Measurements from ENCODE around the gene GFPT1. TPM values are rescaled to one million over a fixed set of nuclear protein-coding genes. Genes with fewer than 3 reads are reported as not detected.
A peak's percentile ranks its signal among the peaks of the same experiment; 100 is the strongest.

GFPT1 gene
- total and polyA plus RNA-seq, 7 experiments from 2014 or later, result 8.4 to 29.8 (median 15.6) TPM

GRCh38 chr2:69322631-69323030, 64.4 kb downstream of the GFPT1 start:
- ATAC-seq, result no peak
- POLR2A ChIA-PET, result no interaction called here
- no peak overlapping the region for H3K4me3 ChIP-seq (ENCODE audit: low read length)
- no peak overlapping the region for H3K27ac Mint-ChIP-seq
- H3K27me3 ChIP-seq (ENCODE audit: control insufficient read depth in 2 of 2, insufficient read depth in 2 of 2, low read length in 2 of 2), result no peaks in the 10 kb centered on the region
- peaks cover 0 to 77% (median 61%) of the 10 kb centered on the region in 5 donors for H3K36me3 Mint-ChIP-seq
- no peaks in the 10 kb centered on the region for H3K27me3 Mint-ChIP-seq
- no peak for DNase-seq
- H3K36me3 ChIP-seq (ENCODE audit: control insufficient read depth in 2 of 3, insufficient read depth in 3 of 3, low read length in 3 of 3), result peaks cover 9 to 18% (median 9%) of the 10 kb centered on the region in 3 experiments
- peaks cover 0 to 7% (median 2%) of the 10 kb centered on the region in 11 donors for H3K9me3 Mint-ChIP-seq
- H3K4me1 Mint-ChIP-seq, result no peaks in the 10 kb centered on the region
- CTCF ChIA-PET, result no interaction called here
- H3K4me3 Mint-ChIP-seq, result no peak overlapping the region
- H3K4me1 ChIP-seq (ENCODE audit: control insufficient read depth in 2 of 2, insufficient read depth in 2 of 2, low read length in 2 of 2), result no peaks in the 10 kb centered on the region
- no peak overlapping the region for H3K27ac ChIP-seq (ENCODE audit: low read depth, low read length)
- H3K9me3 ChIP-seq (ENCODE audit: control insufficient read depth in 2 of 3, low read length in 3 of 3), result no peaks in the 10 kb centered on the region
- intact Hi-C loops (cut with micrococcal nuclease), result no loop called here

DNA sequence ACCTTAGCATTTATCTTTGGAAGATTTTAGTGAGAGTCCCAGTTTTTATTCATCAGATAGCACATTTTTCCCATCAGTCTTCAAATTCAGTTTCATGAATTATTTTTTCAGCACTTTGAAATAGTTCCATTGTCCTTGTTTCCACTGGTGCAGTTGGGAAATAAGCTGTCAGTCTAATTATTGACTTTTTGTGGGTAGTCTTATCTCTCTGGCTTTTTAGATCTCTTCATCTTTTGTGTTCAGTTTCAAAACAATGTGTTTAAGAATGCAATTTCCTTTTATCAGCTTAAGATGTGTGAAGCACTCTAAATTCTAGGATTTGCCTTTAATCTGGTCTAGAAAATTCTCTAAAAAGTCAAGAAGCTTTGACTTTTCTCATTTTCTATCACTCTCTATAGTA, 70.5 kb downstream of the GFPT1 start:
- no peaks in the 10 kb centered on the region for H3K27me3 ChIP-seq (ENCODE audit: control insufficient read depth in 2 of 2, insufficient read depth in 2 of 2, low read length in 2 of 2)
- H3K27ac ChIP-seq (ENCODE audit: low read depth, low read length), result no peak overlapping the region
- no peaks in the 10 kb centered on the region for H3K4me1 ChIP-seq (ENCODE audit: control insufficient read depth in 2 of 2, insufficient read depth in 2 of 2, low read length in 2 of 2)
- intact Hi-C loops (cut with micrococcal nuclease), result no loop called here
- Mint-ChIP-seq H3K4me1 (no peaks in the 10 kb centered on the region), H3K27ac (no peak overlapping the region), H3K4me3 (no peak overlapping the region), H3K27me3 (peaks cover 0 to 2% (median 0%) of the 10 kb centered on the region in 5 donors), H3K9me3 (peaks cover 5 to 35% (median 14%) of the 10 kb centered on the region in 11 donors), H3K36me3 (peaks cover 0 to 54% (median 44%) of the 10 kb centered on the region in 5 donors)
- ChIA-PET POLR2A (interaction anchor here (0.7 kb wide), 1 partner anchor 722 kb away, joined by 3 read pairs; no protein-coding TSS in a partner anchor), CTCF (no interaction called here)
- no peaks in the 10 kb centered on the region for H3K9me3 ChIP-seq (ENCODE audit: control insufficient read depth in 2 of 3, low read length in 3 of 3)
- H3K4me3 ChIP-seq (ENCODE audit: low read length), result no peak overlapping the region
- DNase-seq (no peak), ATAC-seq (no peak)
- H3K36me3 ChIP-seq (ENCODE audit: control insufficient read depth in 2 of 3, insufficient read depth in 3 of 3, low read length in 3 of 3), result no peaks in the 10 kb centered on the region

GRCh38 chr2:69315160-69315761, 71.8 kb downstream of the GFPT1 start:
- DNase-seq (no peak), ATAC-seq (no peak)
- Mint-ChIP-seq H3K4me3 (no peak overlapping the region), H3K27me3 (peaks cover 0 to 2% (median 0%) of the 10 kb centered on the region in 5 donors), H3K36me3 (peaks cover 0 to 46% (median 33%) of the 10 kb centered on the region in 5 donors), H3K4me1 (no peaks in the 10 kb centered on the region), H3K27ac (no peak overlapping the region), H3K9me3 (peaks cover 5 to 35% (median 14%) of the 10 kb centered on the region in 11 donors)
- Histone ChIP-seq H3K36me3 (ENCODE audit: control insufficient read depth in 2 of 3, insufficient read depth in 3 of 3, low read length in 3 of 3) (no peaks in the 10 kb centered on the region), H3K27ac (ENCODE audit: low read depth, low read length) (no peak overlapping the region), H3K4me1 (ENCODE audit: control insufficient read depth in 2 of 2, insufficient read depth in 2 of 2, low read length in 2 of 2) (no peaks in the 10 kb centered on the region), H3K4me3 (ENCODE audit: low read length) (no peak overlapping the region), H3K9me3 (ENCODE audit: control insufficient read depth in 2 of 3, low read length in 3 of 3) (no peaks in the 10 kb centered on the region), H3K27me3 (ENCODE audit: control insufficient read depth in 2 of 2, insufficient read depth in 2 of 2, low read length in 2 of 2) (no peaks in the 10 kb centered on the region)
- ChIA-PET POLR2A (no interaction called here), CTCF (no interaction called here)
- intact Hi-C loops (cut with micrococcal nuclease), result no loop called here

GRCh38 chr2:69311024-69311416, 76.0 kb downstream of the GFPT1 start:
- ATAC-seq (no peak), DNase-seq (no peak)
- intact Hi-C loops (cut with micrococcal nuclease), result no loop called here
- Histone ChIP-seq H3K36me3 (ENCODE audit: control insufficient read depth in 2 of 3, insufficient read depth in 3 of 3, low read length in 3 of 3) (no peaks in the 10 kb centered on the region), H3K27ac (ENCODE audit: low read depth, low read length) (no peak overlapping the region), H3K4me1 (ENCODE audit: control insufficient read depth in 2 of 2, insufficient read depth in 2 of 2, low read length in 2 of 2) (peaks cover 0 to 15% of the 10 kb centered on the region in 2 donors), H3K4me3 (ENCODE audit: low read length) (no peak overlapping the region), H3K9me3 (ENCODE audit: control insufficient read depth in 2 of 3, low read length in 3 of 3) (no peaks in the 10 kb centered on the region), H3K27me3 (ENCODE audit: control insufficient read depth in 2 of 2, insufficient read depth in 2 of 2, low read length in 2 of 2) (peaks cover 0 to 4% of the 10 kb centered on the region in 2 donors)
- CTCF ChIA-PET, result no interaction called here
- POLR2A ChIA-PET, result no interaction called here
- Mint-ChIP-seq H3K9me3 (peaks cover 2 to 15% (median 7%) of the 10 kb centered on the region in 11 donors), H3K4me3 (no peak overlapping the region), H3K36me3 (peaks cover 0 to 19% (median 11%) of the 10 kb centered on the region in 5 donors), H3K4me1 (peaks cover 7 to 22% (median 15%) of the 10 kb centered on the region in 7 donors), H3K27me3 (peaks cover 2 to 26% (median 10%) of the 10 kb centered on the region in 5 donors), H3K27ac (no peak overlapping the region)

- H3K27me3 Mint-ChIP-seq, result peaks cover 4 to 31% (median 13%) of the 10 kb centered on the region in 5 donors
- no peak overlapping the region for H3K27ac Mint-ChIP-seq
- Histone ChIP-seq H3K4me1 (ENCODE audit: control insufficient read depth in 2 of 2, insufficient read depth in 2 of 2, low read length in 2 of 2) (peaks cover 0 to 15% of the 10 kb centered on the region in 2 donors), H3K27me3 (ENCODE audit: control insufficient read depth in 2 of 2, insufficient read depth in 2 of 2, low read length in 2 of 2) (peaks cover 0 to 7% of the 10 kb centered on the region in 2 donors), H3K27ac (ENCODE audit: low read depth, low read length) (no peak overlapping the region), H3K36me3 (ENCODE audit: control insufficient read depth in 2 of 3, insufficient read depth in 3 of 3, low read length in 3 of 3) (no peaks in the 10 kb centered on the region), H3K9me3 (ENCODE audit: control insufficient read depth in 2 of 3, low read length in 3 of 3) (no peaks in the 10 kb centered on the region), H3K4me3 (ENCODE audit: low read length) (no peak overlapping the region)
- H3K4me1 Mint-ChIP-seq, result peaks cover 7 to 24% (median 17%) of the 10 kb centered on the region in 7 donors
- ATAC-seq, result no peak
- peaks cover 0 to 16% (median 9%) of the 10 kb centered on the region in 5 donors for H3K36me3 Mint-ChIP-seq
- intact Hi-C loops (cut with micrococcal nuclease), result no loop called here
- ChIA-PET CTCF (no interaction called here), POLR2A (no interaction called here)
- no peak overlapping the region for H3K4me3 Mint-ChIP-seq
- H3K9me3 Mint-ChIP-seq, result peaks cover 2 to 12% (median 6%) of the 10 kb centered on the region in 11 donors
- DNase-seq, result no peak
These were observed 76.7 kb downstream of the GFPT1 start for GRCh38 chr2:69310111-69311023.

- ChIA-PET CTCF (no interaction called here), POLR2A (no interaction called here)
- Histone ChIP-seq H3K9me3 (ENCODE audit: control insufficient read depth in 2 of 3, low read length in 3 of 3) (no peaks in the 10 kb centered on the region), H3K27me3 (ENCODE audit: control insufficient read depth in 2 of 2, insufficient read depth in 2 of 2, low read length in 2 of 2) (peaks cover 0 to 7% of the 10 kb centered on the region in 2 donors), H3K4me3 (ENCODE audit: low read length) (no peak overlapping the region), H3K36me3 (ENCODE audit: control insufficient read depth in 2 of 3, insufficient read depth in 3 of 3, low read length in 3 of 3) (no peaks in the 10 kb centered on the region), H3K27ac (ENCODE audit: low read depth, low read length) (no peak overlapping the region), H3K4me1 (ENCODE audit: control insufficient read depth in 2 of 2, insufficient read depth in 2 of 2, low read length in 2 of 2) (peaks cover 0 to 15% of the 10 kb centered on the region in 2 donors)
- Mint-ChIP-seq H3K9me3 (peaks cover 2 to 12% (median 6%) of the 10 kb centered on the region in 11 donors), H3K27ac (peak overlapping the region in 1 of 9 donors; percentile 27), H3K36me3 (peaks cover 0 to 13% (median 9%) of the 10 kb centered on the region in 5 donors), H3K27me3 (peaks cover 4 to 39% (median 14%) of the 10 kb centered on the region in 5 donors), H3K4me1 (peaks cover 7 to 24% (median 17%) of the 10 kb centered on the region in 7 donors), H3K4me3 (no peak overlapping the region)
- ATAC-seq, result no peak
- DNase-seq, result peak in 2 of 9 donors; percentile 2 to 11
- intact Hi-C loops (cut with micrococcal nuclease), result loop anchor here in 1 of 2 donors (5.0 kb wide), 1 partner anchor 297 kb away; the partner anchor contains the start of gene ANTXR1
These were observed 77.5 kb downstream of the GFPT1 start for GRCh38 chr2:69309351-69310110.

All from naive thymus-derived CD4-positive, alpha-beta T cell (primary cell).